GM12864 (cell line): ENCODE results near the gene RAB44.

Source experiments
- DNase-seq: peaks from one replicate; pipeline ENCODE4 v3.0.0-alpha.2; 2011; ENCODE audit warnings: low read depth
- H3K4me3 ChIP-seq: 2 replicates; pipeline ENCODE4 v1.5.1; 2011; ENCODE audit warnings: mild to moderate bottlenecking, low read depth, low read length, control low read depth
- TF ChIP-seq, protein P1 (sequence below): IDR thresholded peaks from 2 replicates; pipeline ENCODE4 v1.5.1; 2011; ENCODE audit warnings: low read depth, mild to moderate bottlenecking, moderate library complexity, low read length, control low read depth, inconsistent platforms; ENCODE audit errors: missing control alignments

RAB44 gene

DNA sequence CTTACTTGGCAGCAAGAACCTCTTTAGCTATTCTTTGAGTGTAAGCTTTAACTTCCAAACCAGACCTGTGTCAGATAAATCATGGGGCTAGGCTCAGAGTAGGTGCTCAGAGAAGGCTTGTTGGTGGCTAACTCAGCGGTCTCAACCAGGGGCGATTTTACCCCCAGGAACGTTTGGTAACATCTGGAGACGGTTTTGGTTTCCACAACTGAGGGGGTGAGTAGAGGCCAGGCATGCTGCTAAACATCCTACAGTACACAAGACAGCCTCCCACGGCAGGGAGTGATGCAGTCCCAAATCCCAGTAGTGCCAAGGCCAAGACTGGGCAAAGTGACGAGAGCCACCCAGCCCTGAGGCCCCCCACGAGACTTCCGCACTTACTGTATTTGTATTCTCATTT lies 59.2 kb downstream of the RAB44 start:
- DNase-seq, result no peak
- TF ChIP-seq, protein P1, sequence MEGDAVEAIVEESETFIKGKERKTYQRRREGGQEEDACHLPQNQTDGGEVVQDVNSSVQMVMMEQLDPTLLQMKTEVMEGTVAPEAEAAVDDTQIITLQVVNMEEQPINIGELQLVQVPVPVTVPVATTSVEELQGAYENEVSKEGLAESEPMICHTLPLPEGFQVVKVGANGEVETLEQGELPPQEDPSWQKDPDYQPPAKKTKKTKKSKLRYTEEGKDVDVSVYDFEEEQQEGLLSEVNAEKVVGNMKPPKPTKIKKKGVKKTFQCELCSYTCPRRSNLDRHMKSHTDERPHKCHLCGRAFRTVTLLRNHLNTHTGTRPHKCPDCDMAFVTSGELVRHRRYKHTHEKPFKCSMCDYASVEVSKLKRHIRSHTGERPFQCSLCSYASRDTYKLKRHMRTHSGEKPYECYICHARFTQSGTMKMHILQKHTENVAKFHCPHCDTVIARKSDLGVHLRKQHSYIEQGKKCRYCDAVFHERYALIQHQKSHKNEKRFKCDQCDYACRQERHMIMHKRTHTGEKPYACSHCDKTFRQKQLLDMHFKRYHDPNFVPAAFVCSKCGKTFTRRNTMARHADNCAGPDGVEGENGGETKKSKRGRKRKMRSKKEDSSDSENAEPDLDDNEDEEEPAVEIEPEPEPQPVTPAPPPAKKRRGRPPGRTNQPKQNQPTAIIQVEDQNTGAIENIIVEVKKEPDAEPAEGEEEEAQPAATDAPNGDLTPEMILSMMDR, result no peak
- peak overlapping the region; percentile 73 for H3K4me3 ChIP-seq

DNA sequence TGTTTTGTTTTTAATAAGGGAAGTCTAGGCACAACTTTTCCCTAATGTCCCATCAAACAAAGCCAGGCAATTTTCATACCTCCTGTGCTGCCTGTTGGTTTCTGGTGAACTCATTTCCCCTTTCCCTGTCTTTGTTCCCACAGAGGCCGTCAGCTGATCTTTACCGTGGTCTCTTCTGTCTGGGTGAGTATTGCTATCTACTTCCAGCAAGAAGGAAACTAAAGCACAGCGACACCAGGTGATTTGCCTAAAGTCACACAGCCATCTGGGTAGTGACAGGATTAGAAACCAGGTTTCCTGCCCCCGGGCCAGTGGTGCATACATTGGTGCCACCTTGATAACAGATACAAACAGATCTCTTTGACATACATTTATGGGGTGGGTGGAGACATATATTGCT lies 59.6 kb downstream of the RAB44 start:
- peak; percentile 86 for DNase-seq
- TF ChIP-seq, protein P1, result peak; percentile 23
- H3K4me3 ChIP-seq, result peak overlapping the region; percentile 73

GRCh38 chr6:36757943-36758508 lies 60.4 kb downstream of the RAB44 start:
- DNase-seq, result no peak
- no peak overlapping the region for H3K4me3 ChIP-seq
- TF ChIP-seq, protein P1, result no peak

- no peak for DNase-seq
- H3K4me3 ChIP-seq, result no peak overlapping the region
- TF ChIP-seq, protein P1, result no peak
Observed at GRCh38 chr6:36758516-36759147, 61.0 kb downstream of the RAB44 start.

DNA sequence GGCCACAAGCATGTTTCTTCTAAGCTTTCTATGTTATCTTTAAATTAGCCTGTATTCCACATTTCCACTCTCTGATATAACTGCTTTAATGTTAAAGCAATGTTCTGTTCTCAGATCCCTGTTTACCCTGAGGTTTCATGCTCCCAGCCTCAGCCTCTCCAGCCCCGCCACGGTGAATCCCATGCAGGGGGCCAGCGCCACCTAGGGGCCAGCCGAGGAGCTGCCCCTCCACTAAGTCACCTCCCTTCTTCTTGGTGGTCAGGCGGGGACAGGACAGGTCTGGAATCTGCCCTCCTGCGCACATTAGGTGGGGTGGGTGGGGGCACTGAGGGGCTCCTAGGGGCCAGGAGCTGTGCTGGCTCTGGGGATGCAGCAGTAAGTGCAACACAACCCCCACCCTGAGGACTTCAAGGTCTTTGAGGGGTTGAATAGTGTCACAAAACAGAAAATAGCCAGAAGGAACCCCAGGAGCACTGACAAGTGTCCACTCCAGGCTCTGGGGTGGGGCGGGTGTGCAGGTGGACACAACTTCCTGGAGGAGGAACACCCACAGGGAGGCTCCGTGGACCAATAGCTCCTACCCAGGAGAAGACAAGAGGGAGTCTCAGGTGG lies 61.6 kb downstream of the RAB44 start:
- TF ChIP-seq, protein P1, result peak; percentile 96
- no peak overlapping the region for H3K4me3 ChIP-seq
- no peak for DNase-seq

DNA sequence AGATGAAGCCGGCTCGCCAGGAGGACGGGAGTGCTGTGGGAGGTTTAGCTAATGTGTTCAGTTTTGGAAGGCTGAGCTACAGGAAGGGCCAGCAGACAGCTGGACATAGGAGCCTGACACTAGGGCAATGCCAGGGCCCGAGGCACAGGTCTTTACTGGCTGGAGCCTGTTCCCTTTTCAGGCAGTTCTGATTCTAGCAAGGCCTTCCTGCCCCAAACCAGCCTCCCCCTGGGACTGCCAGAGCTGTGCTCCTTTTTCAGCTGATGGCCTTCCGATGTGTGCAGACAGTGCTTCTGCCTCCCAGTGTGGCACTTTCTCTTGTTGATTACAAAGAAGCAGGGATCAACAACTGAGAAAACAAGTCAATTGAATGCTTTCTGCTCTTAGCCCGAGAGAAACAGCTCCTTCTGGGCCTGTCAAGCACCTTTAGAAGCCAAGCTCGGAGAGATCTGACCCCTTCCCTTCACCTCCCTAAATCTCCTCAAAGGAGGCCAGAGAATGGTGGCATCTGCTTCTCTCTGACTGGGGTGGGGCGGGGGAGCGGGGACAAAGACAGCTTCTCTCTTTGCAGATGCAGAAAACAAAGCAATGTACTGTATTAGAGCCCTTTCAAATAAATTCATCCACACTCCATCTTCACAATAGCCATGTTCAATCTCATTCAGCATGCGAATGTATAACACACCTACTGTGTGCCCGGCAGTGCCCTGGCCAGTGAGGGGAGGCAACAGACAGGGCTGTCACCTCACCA lies 63.2 kb downstream of the RAB44 start:
- TF ChIP-seq, protein P1, result no peak
- no peak for DNase-seq
- H3K4me3 ChIP-seq, result no peak overlapping the region
